Measurements from ENCODE around the gene PROX2. TPM values are rescaled to one million over a fixed set of nuclear protein-coding genes. Genes with fewer than 3 reads are reported as not detected.

Gene PROX2
- total RNA-seq, 1 donor from 2014 or later, result not detected

DNA sequence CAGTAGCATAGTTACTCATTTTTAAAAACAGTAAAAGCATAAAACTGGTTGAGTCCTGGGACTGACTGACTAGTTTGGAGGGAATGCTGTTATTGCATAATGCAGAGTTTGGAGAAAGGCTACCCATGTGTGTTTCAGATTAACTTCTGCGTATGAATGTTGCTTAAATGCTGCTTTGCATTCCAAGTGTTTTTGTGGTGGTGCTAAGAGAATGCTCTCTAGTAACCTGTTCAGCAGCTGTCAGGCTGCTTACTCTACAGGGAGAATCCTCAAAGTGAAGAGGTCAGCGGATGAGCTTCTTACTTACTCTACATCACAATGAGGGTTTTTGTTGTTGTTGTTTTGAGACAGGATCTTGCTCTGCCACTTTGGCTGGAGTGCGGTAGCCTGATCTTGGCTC is 10.1 kb upstream of the PROX2 start:
- peak; percentile 40 for DNase-seq (ENCODE audit: low read depth)
- no peak for FAIRE-seq
- no peaks in the 10 kb centered on the region for H3K27me3 ChIP-seq (ENCODE audit: control insufficient read depth, insufficient read depth, low read length)
- no peak overlapping the region for H3K4me3 ChIP-seq (ENCODE audit: low read depth, low read length)
- TF ChIP-seq, protein P1, sequence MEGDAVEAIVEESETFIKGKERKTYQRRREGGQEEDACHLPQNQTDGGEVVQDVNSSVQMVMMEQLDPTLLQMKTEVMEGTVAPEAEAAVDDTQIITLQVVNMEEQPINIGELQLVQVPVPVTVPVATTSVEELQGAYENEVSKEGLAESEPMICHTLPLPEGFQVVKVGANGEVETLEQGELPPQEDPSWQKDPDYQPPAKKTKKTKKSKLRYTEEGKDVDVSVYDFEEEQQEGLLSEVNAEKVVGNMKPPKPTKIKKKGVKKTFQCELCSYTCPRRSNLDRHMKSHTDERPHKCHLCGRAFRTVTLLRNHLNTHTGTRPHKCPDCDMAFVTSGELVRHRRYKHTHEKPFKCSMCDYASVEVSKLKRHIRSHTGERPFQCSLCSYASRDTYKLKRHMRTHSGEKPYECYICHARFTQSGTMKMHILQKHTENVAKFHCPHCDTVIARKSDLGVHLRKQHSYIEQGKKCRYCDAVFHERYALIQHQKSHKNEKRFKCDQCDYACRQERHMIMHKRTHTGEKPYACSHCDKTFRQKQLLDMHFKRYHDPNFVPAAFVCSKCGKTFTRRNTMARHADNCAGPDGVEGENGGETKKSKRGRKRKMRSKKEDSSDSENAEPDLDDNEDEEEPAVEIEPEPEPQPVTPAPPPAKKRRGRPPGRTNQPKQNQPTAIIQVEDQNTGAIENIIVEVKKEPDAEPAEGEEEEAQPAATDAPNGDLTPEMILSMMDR (IDR thresholded peaks at IDR 0.05; ENCODE audit: insufficient read depth, low read length, severe bottlenecking), result no peak
- H3K36me3 ChIP-seq (ENCODE audit: control insufficient read depth, insufficient read depth, low read length), result peaks cover 4% of the 10 kb centered on the region

DNA sequence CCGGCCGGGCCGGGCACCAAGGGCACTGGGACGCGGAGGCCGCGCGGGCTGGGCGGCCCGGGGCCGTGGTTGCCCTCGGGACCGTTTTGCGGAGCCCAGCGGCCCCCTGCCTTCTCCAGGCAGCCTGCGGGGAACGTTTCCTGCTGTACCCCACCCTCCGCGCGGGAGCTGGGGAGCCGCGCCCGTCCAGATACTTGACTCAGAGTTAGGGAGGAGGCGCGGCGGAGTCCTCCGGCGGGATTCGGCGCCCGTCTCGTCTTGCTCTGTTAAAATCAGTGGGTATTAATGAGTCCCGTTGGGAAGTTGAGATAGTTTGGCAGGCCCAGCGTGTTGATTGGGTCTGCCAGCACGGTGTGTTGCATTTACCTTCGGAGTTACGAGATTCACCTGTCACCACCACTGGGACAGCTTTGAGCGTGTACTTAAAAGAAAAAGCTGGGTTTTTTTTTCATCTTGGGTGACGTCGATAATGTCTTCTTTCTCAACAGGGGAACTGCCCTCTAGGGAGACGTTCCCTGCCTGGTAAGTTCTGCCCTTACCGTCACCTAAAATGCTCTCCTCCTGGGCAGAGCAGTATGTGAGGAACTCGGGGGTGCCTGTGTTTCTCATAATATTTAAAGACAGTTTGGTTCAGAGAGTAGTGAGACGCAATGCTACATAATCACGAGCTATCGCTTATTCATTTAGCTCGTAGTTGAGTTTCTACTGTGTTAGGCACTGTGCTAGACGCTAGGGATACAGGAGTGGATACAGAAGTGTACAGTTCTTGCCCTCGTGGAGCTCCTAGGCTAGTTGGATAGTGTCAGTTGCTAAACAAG is 6.4 kb upstream of the PROX2 start:
- Histone ChIP-seq H3K36me3 (ENCODE audit: control insufficient read depth, insufficient read depth, low read length) (peaks cover 2% of the 10 kb centered on the region), H3K4me3 (ENCODE audit: low read depth, low read length) (peak overlapping the region; percentile 62), H3K27me3 (ENCODE audit: control insufficient read depth, insufficient read depth, low read length) (no peaks in the 10 kb centered on the region)
- no peak for FAIRE-seq
- DNase-seq (ENCODE audit: low read depth), result peak; percentile 58
- TF ChIP-seq, protein P1 (IDR thresholded peaks at IDR 0.05; ENCODE audit: insufficient read depth, low read length, severe bottlenecking), result no peak

DNA sequence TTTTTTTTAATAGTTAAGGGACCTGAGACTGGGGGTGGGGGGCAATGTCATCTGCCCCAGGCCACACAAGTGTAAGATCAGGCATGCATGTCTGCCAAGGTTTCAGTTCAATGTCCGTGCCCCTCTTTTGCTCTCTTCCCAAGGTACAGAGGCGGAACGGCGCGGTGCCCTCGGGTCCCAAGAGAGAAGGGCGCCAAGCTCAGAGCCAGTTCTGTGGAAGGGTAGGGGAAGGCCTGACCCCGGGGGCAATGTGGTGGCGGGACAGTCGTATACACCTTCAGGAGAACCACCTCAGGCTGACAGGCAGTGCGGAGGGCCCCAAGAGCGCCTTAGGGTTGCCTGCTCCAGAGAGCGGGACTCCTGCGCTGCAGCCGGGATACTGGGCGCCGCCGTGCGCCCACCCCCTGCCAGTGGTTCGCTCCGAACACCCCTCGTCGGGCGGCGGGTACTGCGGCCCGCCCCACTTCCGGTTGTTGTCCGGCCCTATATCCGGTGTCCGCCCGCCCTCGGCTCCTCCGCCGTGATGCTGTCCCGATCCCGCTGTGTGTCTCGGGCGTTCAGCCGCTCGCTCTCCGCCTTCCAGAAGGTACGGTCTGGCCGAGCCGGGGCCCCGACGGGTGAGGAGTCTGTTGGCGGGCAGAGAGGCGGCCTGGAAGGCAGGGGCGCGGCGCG is 5.6 kb upstream of the PROX2 start, which contains the start of gene DLST:
Gene DLST (plus strand): TSS at position 486 of the 672 bp plus-strand sequence. CDS start 38 bp downstream, at position 524.
- TF ChIP-seq, protein P1 (IDR thresholded peaks at IDR 0.05; ENCODE audit: insufficient read depth, low read length, severe bottlenecking), result peak; percentile 4
- Histone ChIP-seq H3K27me3 (ENCODE audit: control insufficient read depth, insufficient read depth, low read length) (no peaks in the 10 kb centered on the region), H3K36me3 (ENCODE audit: control insufficient read depth, insufficient read depth, low read length) (peaks cover 2% of the 10 kb centered on the region), H3K4me3 (ENCODE audit: low read depth, low read length) (peak within 1 kb of the TSS; percentile 62)
- DNase-seq (ENCODE audit: low read depth), result peak; percentile 61
- no peak for FAIRE-seq

DNA sequence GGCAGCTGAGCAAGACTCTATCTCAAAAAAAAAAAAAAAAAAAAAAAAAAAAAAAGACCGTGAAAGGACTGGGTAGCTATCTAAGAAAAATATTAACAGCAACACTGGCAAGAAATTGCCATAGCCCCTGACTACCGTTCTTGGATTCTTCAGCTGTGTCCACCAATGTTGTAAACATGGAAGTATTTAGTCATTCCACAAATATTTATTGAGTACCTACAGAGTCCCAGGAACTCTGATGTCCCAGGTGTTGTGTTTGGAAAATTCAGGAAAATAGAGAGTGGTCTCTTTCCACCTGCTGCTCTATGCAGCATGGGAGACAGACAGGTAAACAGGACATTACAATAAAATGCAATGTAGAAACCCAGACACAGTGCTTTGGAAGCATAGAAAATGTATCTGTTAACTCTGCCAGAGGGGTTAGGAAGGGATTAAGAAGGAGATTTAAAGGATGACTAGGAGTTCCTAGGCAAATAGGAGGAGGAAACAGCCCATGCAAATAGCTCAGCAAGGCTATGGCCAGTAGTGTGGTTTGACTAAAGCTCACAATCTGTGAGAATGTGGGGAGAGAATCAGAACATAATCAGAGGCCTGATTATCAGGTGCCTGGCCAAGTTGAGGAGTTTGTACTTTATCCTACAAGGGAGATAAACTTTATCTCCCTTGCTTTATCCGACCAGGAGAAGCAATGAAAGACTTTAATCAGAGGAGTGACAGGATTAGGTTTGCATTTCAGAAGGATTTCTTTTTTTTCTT is 3.7 kb upstream of the PROX2 start:
- TF ChIP-seq, protein P1 (IDR thresholded peaks at IDR 0.05; ENCODE audit: insufficient read depth, low read length, severe bottlenecking), result no peak
- Histone ChIP-seq H3K4me3 (ENCODE audit: low read depth, low read length) (no peak overlapping the region), H3K36me3 (ENCODE audit: control insufficient read depth, insufficient read depth, low read length) (peaks cover 1% of the 10 kb centered on the region), H3K27me3 (ENCODE audit: control insufficient read depth, insufficient read depth, low read length) (peaks cover 1% of the 10 kb centered on the region)
- DNase-seq (ENCODE audit: low read depth) (no peak), FAIRE-seq (no peak)

DNA sequence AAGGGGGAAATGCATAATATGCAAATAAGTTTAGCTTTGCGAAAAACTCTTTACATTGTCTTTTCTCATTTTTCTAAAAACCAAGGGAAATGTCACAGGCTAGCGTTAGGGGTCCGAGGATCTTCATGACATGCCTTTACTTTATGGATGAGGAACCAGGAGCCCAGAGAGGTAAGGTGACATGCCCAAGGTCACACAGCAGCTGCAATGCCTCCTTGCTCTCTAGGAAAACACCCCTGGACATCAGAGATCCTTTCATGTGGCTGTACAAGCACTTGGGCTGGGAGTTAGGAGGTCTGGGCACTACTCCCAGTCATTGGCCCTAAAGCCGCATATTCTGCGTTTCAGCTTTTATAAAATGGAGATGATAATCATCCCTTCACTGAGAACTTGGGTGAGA is 741 bp downstream of the PROX2 start:
- DNase-seq (ENCODE audit: low read depth) (no peak), FAIRE-seq (no peak)
- H3K27me3 ChIP-seq (ENCODE audit: control insufficient read depth, insufficient read depth, low read length), result peaks cover 3% of the 10 kb centered on the region
- TF ChIP-seq, protein P1 (IDR thresholded peaks at IDR 0.05; ENCODE audit: insufficient read depth, low read length, severe bottlenecking), result no peak
- no peak overlapping the region for H3K4me3 ChIP-seq (ENCODE audit: low read depth, low read length)
- no peaks in the 10 kb centered on the region for H3K36me3 ChIP-seq (ENCODE audit: control insufficient read depth, insufficient read depth, low read length)

Data from bronchial epithelial cell (primary cell).